ENCODE results near the gene PIGL. TPM values are rescaled to one million over a fixed set of nuclear protein-coding genes. Genes with fewer than 3 reads are reported as not detected.
"Not testable (repeated sequence)": the region's sequence is repeated elsewhere in the genome, so short reads cannot be mapped to it uniquely, and the experiment has no call there.

PIGL gene
- total RNA-seq, 2 donors from 2014 or later, result 34.5 to 109 TPM

DNA sequence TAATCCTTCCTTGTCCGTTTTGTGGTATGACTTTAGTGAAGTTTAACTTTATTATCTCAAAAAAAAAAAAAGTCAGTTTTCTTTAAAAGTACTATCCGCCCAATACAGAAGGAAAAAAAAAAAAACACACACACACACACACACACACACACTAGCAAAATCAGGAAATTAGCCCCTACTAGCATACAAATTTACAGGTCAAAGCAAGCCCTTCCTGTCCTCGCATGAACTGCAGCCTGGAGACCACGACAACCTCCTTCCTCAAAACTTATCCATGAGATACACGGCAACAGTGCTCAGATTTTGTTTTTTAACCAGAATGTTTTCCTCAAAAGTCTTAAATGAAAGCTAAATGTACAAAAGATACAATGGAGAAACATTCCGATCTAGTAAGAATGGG lies 17.9 kb upstream of the PIGL start:
- 52 to 53% methylated on average over 6 of the region's 6 CpGs for WGBS, 2 donors
- TF ChIP-seq, protein P1, sequence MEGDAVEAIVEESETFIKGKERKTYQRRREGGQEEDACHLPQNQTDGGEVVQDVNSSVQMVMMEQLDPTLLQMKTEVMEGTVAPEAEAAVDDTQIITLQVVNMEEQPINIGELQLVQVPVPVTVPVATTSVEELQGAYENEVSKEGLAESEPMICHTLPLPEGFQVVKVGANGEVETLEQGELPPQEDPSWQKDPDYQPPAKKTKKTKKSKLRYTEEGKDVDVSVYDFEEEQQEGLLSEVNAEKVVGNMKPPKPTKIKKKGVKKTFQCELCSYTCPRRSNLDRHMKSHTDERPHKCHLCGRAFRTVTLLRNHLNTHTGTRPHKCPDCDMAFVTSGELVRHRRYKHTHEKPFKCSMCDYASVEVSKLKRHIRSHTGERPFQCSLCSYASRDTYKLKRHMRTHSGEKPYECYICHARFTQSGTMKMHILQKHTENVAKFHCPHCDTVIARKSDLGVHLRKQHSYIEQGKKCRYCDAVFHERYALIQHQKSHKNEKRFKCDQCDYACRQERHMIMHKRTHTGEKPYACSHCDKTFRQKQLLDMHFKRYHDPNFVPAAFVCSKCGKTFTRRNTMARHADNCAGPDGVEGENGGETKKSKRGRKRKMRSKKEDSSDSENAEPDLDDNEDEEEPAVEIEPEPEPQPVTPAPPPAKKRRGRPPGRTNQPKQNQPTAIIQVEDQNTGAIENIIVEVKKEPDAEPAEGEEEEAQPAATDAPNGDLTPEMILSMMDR (IDR thresholded peaks at IDR 0.05), result no peak
- TF ChIP-seq POLR2A (IDR thresholded peaks at IDR 0.05), result no peak
- ATAC-seq (no peak), DNase-seq (no peak)
- Histone ChIP-seq H3K4me3 (no peak overlapping the region), H3K27ac (peak overlapping the region in 1 of 4 donors; percentile 5), H3K4me1 (peaks cover 44% of the 10 kb centered on the region), H3K27me3 (no peaks in the 10 kb centered on the region), H3K36me3 (replicated peaks in 1 of 2; ENCODE audit: insufficient read depth in 1 of 2, low read depth in 2 of 2) (no peaks in the 10 kb centered on the region), H3K9me3 (no peaks in the 10 kb centered on the region)
- intact Hi-C loops (cut with DNase I), result no loop called here

- intact Hi-C loops (cut with DNase I); DNase-seq; ATAC-seq; H3K4me3 ChIP-seq; H3K36me3 ChIP-seq (replicated peaks in 1 of 2; ENCODE audit: insufficient read depth in 1 of 2, low read depth in 2 of 2); H3K27me3 ChIP-seq; H3K9me3 ChIP-seq: not testable (repeated sequence)
- Histone ChIP-seq H3K4me1 (peaks cover 64% of the 10 kb centered on the region), H3K27ac (peak overlapping the region in 2 of 4 donors; percentile 30 to 39)
- 68 to 76% methylated on average over 12 to 13 of the region's 13 CpGs for WGBS, 2 donors
Measured at GRCh38 chr17:16201693-16202131, 15.3 kb upstream of the PIGL start.

DNA sequence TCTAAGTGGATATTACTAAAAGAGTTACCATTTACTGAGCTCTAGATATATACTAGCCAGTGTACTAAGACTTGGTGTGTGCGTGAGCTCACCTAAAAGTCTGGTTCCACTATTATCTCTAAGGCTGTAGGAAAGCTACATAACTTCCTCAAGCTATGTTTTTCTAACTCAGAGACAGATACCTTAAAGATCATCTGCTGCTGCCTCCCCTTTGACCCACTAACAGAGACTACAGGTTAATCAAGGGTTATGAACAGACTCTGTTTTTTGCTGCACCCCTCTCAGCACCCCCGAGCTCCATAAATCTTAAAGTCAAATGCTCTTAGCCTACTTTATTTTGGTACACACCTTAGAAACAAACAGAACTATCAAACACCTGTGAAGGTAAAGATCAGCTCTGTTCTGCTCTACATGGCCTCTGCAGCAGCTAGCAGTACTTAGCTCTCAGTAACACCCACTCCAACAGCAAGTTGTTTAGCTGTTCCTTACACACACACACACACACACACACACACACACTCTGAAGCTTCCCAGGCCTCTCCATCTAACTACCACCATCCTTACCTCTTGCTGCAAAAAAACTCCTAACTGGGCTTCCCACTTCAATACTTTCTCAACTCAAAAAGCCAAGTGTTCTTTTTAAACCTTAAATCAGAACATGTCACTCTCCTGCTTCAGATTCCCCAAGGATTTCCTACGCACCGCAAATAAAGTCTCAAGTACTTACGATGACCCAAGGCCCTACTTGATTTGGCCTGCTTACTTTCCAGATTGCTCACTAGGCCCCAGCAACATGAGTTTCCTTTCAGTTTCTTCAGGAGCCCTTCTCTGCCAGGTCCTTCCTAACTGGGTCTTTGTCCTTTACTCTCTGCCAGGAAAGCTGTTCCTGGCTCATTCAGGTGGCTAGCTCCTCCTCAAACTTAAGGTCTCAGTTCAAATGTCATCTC lies 14.2 kb upstream of the PIGL start:
- peak in 3 of 4 donors; percentile 19 to 37 (median 26) for DNase-seq
- H3K27me3 ChIP-seq; ATAC-seq; H3K4me3 ChIP-seq; intact Hi-C loops (cut with DNase I); H3K36me3 ChIP-seq (replicated peaks in 1 of 2; ENCODE audit: insufficient read depth in 1 of 2, low read depth in 2 of 2); H3K9me3 ChIP-seq: not testable (repeated sequence)
- 41 to 48% methylated on average over 5 of the region's 5 CpGs for WGBS, 2 donors
- peak overlapping the region in 3 of 4 donors; percentile 16 to 57 (median 54) for H3K27ac ChIP-seq
- peaks cover 72% of the 10 kb centered on the region for H3K4me1 ChIP-seq

GRCh38 chr17:16204763-16205162 lies 12.2 kb upstream of the PIGL start:
- peaks cover 65% of the 10 kb centered on the region for H3K4me1 ChIP-seq
- 85 to 91% methylated on average over 6 of the region's 6 CpGs for WGBS, 2 donors
- ATAC-seq; H3K36me3 ChIP-seq (replicated peaks in 1 of 2; ENCODE audit: insufficient read depth in 1 of 2, low read depth in 2 of 2); H3K9me3 ChIP-seq; H3K4me3 ChIP-seq; intact Hi-C loops (cut with DNase I); H3K27me3 ChIP-seq: not testable (repeated sequence)
- peak in 1 of 4 donors; percentile 25 for DNase-seq
- H3K27ac ChIP-seq, result peak overlapping the region in 2 of 4 donors; percentile 8 to 32

DNA sequence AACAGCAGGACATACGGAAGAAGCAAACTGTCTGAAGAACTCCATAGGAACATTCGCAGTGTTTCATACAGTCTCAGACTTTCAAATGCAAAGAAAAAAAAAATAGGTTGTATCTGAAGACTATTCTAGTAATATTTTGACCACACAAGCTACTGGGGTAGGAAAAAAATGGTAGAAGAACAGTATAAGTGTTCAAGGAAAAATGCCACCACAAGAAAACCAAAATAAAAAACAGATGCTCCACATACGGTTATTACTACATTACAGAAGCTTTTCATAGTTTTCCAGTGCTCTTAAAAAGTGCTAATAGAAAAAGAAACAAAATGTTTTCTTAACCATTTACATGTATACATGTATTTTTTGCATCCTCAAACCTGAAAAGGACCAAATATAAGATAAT lies 5.4 kb upstream of the PIGL start:
- Histone ChIP-seq H3K27ac (no peak overlapping the region), H3K4me3 (no peak overlapping the region), H3K36me3 (replicated peaks in 1 of 2; ENCODE audit: insufficient read depth in 1 of 2, low read depth in 2 of 2) (no peaks in the 10 kb centered on the region), H3K4me1 (peaks cover 48% of the 10 kb centered on the region), H3K9me3 (no peaks in the 10 kb centered on the region), H3K27me3 (no peaks in the 10 kb centered on the region)
- ATAC-seq (no peak), DNase-seq (no peak)
- no peak for TF ChIP-seq POLR2A (IDR thresholded peaks at IDR 0.05)
- TF ChIP-seq, protein P1 (IDR thresholded peaks at IDR 0.05), result no peak
- 84 to 91% methylated on average over 3 of the region's 3 CpGs for WGBS, 2 donors
- intact Hi-C loops (cut with DNase I), result no loop called here

DNA sequence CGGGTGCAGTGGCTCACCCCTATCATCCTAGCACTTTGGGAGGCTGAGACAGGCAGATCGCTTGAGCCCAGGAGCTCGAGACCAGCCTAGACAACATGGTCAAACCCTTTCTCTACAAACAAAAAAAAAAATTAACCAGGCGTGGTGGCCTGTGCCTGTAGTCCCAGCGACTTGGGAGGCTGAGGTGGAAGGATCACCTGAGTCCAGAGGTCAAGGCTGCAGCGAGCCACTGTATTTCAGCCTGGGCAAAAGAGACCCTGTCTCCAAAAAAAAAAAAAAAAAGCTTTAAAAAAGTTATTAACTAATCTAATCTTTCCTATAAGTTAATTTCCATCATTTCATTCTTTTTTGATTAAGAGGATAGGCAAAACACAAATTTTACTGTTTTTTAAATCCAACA lies 4.2 kb upstream of the PIGL start:
- ATAC-seq, result no peak
- DNase-seq, result no peak
- no peaks in the 10 kb centered on the region for H3K27me3 ChIP-seq
- H3K27ac ChIP-seq, result peak overlapping the region in 1 of 4 donors; percentile 4
- no peak for TF ChIP-seq POLR2A (IDR thresholded peaks at IDR 0.05)
- TF ChIP-seq, protein P1 (IDR thresholded peaks at IDR 0.05), result no peak
- H3K36me3 ChIP-seq (replicated peaks in 1 of 2; ENCODE audit: insufficient read depth in 1 of 2, low read depth in 2 of 2), result no peaks in the 10 kb centered on the region
- H3K9me3 ChIP-seq, result no peaks in the 10 kb centered on the region
- intact Hi-C loops (cut with DNase I), result no loop called here
- peaks cover 41% of the 10 kb centered on the region for H3K4me1 ChIP-seq
- H3K4me3 ChIP-seq, result no peak overlapping the region
- WGBS, 2 donors, result 78 to 82% methylated on average over 6 of the region's 6 CpGs

Measured in body of pancreas (tissue), 4 donors.